ENCODE measurements around the gene RAET1E. TPM values are rescaled to one million over a fixed set of nuclear protein-coding genes. Genes with fewer than 3 reads are reported as not detected.
"Not testable (repeated sequence)": the region's sequence is repeated elsewhere in the genome, so short reads cannot be mapped to it uniquely, and the experiment has no call there.

Gene RAET1E
- total and polyA plus RNA-seq, 4 donors: 0.56 to 0.98 (median 0.93) TPM

GRCh38 chr6:149910721-149911151, 12.8 kb upstream of the RAET1E start:
- Histone ChIP-seq H3K9me3 (ENCODE audit: control insufficient read depth in 4 of 4, insufficient read depth in 3 of 4, low read length in 3 of 4) (peaks cover 0 to 8% (median 0%) of the 10 kb centered on the region in 4 donors), H3K9ac (ENCODE audit: insufficient read depth in 1 of 2, low read length in 2 of 2) (no peak overlapping the region), H3K36me3 (ENCODE audit: control insufficient read depth in 4 of 4, insufficient read depth in 4 of 4, low read length in 4 of 4) (no peaks in the 10 kb centered on the region), H3K4me3 (no peak overlapping the region), H3K4me1 (ENCODE audit: control insufficient read depth in 5 of 5, insufficient read depth in 5 of 5, low read length in 5 of 5) (no peaks in the 10 kb centered on the region), H3K27ac (ENCODE audit: low read depth in 1 of 2, low read length in 1 of 2) (no peak overlapping the region), H3K27me3 (ENCODE audit: control insufficient read depth in 3 of 3, insufficient read depth in 3 of 3, low read length in 2 of 3) (no peaks in the 10 kb centered on the region)
- WGBS, 2 donors: 92 to 96% methylated on average over 23 of the region's 23 CpGs
- DNase-seq (no peak), ATAC-seq (ENCODE audit: insufficient read depth, low FRiP score) (no peak)
- no peak for TF ChIP-seq CTCF (IDR thresholded peaks at IDR 0.05; ENCODE audit: control extremely low read depth, extremely low read depth)

GRCh38 chr6:149909701-149910470, 12.0 kb upstream of the RAET1E start:
- Histone ChIP-seq H3K27ac (ENCODE audit: low read depth in 1 of 2, low read length in 1 of 2) (no peak overlapping the region), H3K4me1 (ENCODE audit: control insufficient read depth in 5 of 5, insufficient read depth in 5 of 5, low read length in 5 of 5) (peaks cover 0 to 2% (median 0%) of the 10 kb centered on the region in 5 donors), H3K9me3 (ENCODE audit: control insufficient read depth in 4 of 4, insufficient read depth in 3 of 4, low read length in 3 of 4) (peaks cover 0 to 8% (median 0%) of the 10 kb centered on the region in 4 donors), H3K9ac (ENCODE audit: insufficient read depth in 1 of 2, low read length in 2 of 2) (no peak overlapping the region), H3K36me3 (ENCODE audit: control insufficient read depth in 4 of 4, insufficient read depth in 4 of 4, low read length in 4 of 4) (no peaks in the 10 kb centered on the region), H3K27me3 (ENCODE audit: control insufficient read depth in 3 of 3, insufficient read depth in 3 of 3, low read length in 2 of 3) (no peaks in the 10 kb centered on the region), H3K4me3 (no peak overlapping the region)
- ATAC-seq (ENCODE audit: insufficient read depth, low FRiP score) (no peak), DNase-seq (no peak)
- TF ChIP-seq CTCF (IDR thresholded peaks at IDR 0.05; ENCODE audit: control extremely low read depth, extremely low read depth): no peak
- WGBS, 2 donors: 91 to 92% methylated on average over 9 of the region's 9 CpGs

GRCh38 chr6:149908480-149908879, 10.6 kb upstream of the RAET1E start:
- not testable (repeated sequence) for DNase-seq; H3K27ac ChIP-seq (ENCODE audit: low read depth in 1 of 2, low read length in 1 of 2); H3K9ac ChIP-seq (ENCODE audit: insufficient read depth in 1 of 2, low read length in 2 of 2); H3K27me3 ChIP-seq (ENCODE audit: control insufficient read depth in 3 of 3, insufficient read depth in 3 of 3, low read length in 2 of 3); H3K9me3 ChIP-seq (ENCODE audit: control insufficient read depth in 4 of 4, insufficient read depth in 3 of 4, low read length in 3 of 4); H3K4me1 ChIP-seq (ENCODE audit: control insufficient read depth in 5 of 5, insufficient read depth in 5 of 5, low read length in 5 of 5); H3K36me3 ChIP-seq (ENCODE audit: control insufficient read depth in 4 of 4, insufficient read depth in 4 of 4, low read length in 4 of 4); H3K4me3 ChIP-seq; ATAC-seq (ENCODE audit: insufficient read depth, low FRiP score)
- 86 to 87% methylated on average over 4 of the region's 4 CpGs for WGBS, 2 donors

GRCh38 chr6:149907317-149907716, 9.4 kb upstream of the RAET1E start:
- DNase-seq (no peak), ATAC-seq (ENCODE audit: insufficient read depth, low FRiP score) (no peak)
- 73 to 83% methylated on average over 2 of the region's 2 CpGs for WGBS, 2 donors

More at GRCh38 chr6:149907317-149907716, 9.4 kb upstream of the RAET1E start:
- peaks cover 0 to 4% (median 0%) of the 10 kb centered on the region in 5 donors for H3K4me1 ChIP-seq (ENCODE audit: control insufficient read depth in 5 of 5, insufficient read depth in 5 of 5, low read length in 5 of 5)
- H3K27me3 ChIP-seq (ENCODE audit: control insufficient read depth in 3 of 3, insufficient read depth in 3 of 3, low read length in 2 of 3): no peaks in the 10 kb centered on the region
- H3K36me3 ChIP-seq (ENCODE audit: control insufficient read depth in 4 of 4, insufficient read depth in 4 of 4, low read length in 4 of 4): no peaks in the 10 kb centered on the region
- no peak overlapping the region for H3K9ac ChIP-seq (ENCODE audit: insufficient read depth in 1 of 2, low read length in 2 of 2)
- H3K9me3 ChIP-seq (ENCODE audit: control insufficient read depth in 4 of 4, insufficient read depth in 3 of 4, low read length in 3 of 4): peaks cover 0 to 8% (median 0%) of the 10 kb centered on the region in 4 donors
- no peak overlapping the region for H3K27ac ChIP-seq (ENCODE audit: low read depth in 1 of 2, low read length in 1 of 2)
- TF ChIP-seq CTCF (IDR thresholded peaks at IDR 0.05; ENCODE audit: control extremely low read depth, extremely low read depth): no peak
- H3K4me3 ChIP-seq: no peak overlapping the region

All from lung (tissue), 12 donors.